AG10803 (cell line): ENCODE measurements around the gene RUNX1.

Experiments used
- DNase-seq: peaks from one replicate; pipeline ENCODE4 v3.0.0; 2010; ENCODE audit warnings: low read depth
- H3K4me3 ChIP-seq: 2 replicates; pipeline ENCODE4 v1.5.1; 2011; ENCODE audit warnings: mild to moderate bottlenecking, low read length, control low read depth
- TF ChIP-seq, protein P1 (sequence below): conservative IDR thresholded peaks from 2 replicates; pipeline ENCODE4 v1.5.1; 2011; ENCODE audit warnings: mild to moderate bottlenecking, low read length, control low read depth, inconsistent platforms

Gene RUNX1

DNA sequence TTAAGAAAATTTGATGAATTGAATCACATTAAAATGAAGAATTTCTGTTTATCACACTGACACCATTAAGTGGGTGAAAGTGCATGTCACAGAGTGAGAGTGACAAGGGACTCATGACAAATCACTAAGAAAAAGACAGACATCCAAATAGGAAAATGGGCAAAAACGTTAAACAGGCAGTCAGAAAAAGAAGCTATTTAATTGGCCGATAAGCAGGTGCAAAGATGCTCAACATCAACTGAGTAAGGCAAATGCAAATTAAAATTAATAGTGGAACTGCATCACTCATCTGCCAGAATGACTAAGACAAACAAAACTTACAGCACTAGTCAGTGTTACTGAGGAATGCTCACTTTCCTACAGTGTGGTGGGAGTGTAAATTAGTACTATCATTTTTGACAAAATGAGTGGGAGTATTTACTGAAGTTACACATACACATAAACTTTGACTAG is 39.2 kb upstream of the RUNX1 start:
- DNase-seq, result no peak
- H3K4me3 ChIP-seq, result no peak overlapping the region
- TF ChIP-seq, protein P1, sequence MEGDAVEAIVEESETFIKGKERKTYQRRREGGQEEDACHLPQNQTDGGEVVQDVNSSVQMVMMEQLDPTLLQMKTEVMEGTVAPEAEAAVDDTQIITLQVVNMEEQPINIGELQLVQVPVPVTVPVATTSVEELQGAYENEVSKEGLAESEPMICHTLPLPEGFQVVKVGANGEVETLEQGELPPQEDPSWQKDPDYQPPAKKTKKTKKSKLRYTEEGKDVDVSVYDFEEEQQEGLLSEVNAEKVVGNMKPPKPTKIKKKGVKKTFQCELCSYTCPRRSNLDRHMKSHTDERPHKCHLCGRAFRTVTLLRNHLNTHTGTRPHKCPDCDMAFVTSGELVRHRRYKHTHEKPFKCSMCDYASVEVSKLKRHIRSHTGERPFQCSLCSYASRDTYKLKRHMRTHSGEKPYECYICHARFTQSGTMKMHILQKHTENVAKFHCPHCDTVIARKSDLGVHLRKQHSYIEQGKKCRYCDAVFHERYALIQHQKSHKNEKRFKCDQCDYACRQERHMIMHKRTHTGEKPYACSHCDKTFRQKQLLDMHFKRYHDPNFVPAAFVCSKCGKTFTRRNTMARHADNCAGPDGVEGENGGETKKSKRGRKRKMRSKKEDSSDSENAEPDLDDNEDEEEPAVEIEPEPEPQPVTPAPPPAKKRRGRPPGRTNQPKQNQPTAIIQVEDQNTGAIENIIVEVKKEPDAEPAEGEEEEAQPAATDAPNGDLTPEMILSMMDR, result no peak

DNA sequence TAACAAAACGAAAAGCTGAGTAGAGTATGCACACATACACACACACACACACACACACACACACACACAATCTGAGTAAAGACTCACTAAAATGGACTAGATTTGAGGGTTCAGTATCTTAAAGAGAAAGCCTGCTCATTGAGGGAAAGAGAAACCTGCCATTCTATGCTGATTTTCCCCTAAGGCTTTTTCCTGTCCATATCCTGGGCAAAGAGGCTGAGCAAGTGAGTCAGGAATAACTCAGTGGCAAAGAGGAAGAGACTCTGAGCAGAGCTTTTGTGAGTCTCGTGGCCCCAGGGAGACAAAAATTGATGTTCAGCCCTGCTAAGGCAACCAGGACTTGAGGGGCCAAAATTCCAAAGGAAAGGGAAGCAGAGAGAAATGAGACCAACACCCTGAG is 37.3 kb upstream of the RUNX1 start:
- TF ChIP-seq, protein P1, result no peak
- no peak overlapping the region for H3K4me3 ChIP-seq
- DNase-seq, result peak; percentile 33

DNA sequence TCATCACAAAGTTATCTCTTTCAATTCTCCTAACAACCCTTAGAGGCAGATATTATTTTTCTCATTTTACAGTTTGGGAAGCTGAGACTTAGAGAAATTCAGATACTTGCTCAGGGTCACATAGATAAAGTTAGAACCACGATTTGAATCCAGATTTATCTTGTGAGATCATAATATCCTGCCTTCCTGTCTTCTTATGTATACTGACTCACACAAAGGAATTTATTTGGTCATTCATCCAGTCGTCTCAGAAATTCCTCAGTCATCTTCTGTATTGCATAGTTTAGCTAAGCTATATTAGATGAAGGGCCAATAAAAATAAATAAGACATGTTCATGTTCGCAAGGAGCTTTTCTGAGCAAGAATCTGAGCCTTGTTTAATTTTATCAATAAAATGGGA is 35.8 kb upstream of the RUNX1 start:
- TF ChIP-seq, protein P1, result no peak
- peak; percentile 91 for DNase-seq
- H3K4me3 ChIP-seq, result no peak overlapping the region

DNA sequence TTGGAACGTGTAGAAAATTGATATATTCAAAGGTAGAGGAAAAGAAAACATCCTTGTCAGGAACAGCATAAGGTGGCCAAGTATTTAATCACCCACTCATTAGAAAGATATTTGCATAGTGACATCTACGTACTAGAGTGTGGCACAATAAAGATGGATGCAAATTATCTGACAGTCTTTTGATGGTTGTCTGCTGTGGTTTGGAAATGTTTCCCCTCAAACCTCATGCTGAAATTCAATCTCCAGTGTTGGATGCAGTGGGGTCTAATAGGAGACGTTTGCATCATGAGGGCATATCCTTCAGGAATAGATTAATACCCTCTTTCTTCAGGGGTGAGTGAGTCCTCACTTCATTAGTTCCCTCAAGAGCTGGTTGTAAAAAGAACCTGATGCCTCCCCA is 34.1 kb upstream of the RUNX1 start:
- DNase-seq, result no peak
- no peak overlapping the region for H3K4me3 ChIP-seq
- TF ChIP-seq, protein P1, result no peak

DNA sequence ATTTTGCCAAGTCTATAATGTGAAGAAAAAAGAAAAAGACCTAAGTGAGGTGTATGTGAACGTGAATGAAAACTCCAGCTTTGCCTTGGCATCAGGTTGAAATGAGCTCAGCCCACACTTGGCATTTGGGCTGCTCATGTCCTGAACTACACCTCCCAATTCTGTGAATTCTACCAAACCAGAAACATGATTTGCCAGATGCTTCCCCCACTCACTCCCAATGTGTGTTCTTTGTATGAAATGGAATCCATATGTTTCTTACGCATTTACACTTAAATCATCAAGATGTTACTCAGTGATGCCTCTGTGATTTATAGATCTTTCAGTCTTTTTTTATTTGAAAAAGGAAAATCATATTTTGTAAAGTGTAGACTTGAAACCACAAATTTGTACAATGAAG is 32.8 kb upstream of the RUNX1 start:
- DNase-seq, result peak; percentile 22
- TF ChIP-seq, protein P1, result no peak

DNA sequence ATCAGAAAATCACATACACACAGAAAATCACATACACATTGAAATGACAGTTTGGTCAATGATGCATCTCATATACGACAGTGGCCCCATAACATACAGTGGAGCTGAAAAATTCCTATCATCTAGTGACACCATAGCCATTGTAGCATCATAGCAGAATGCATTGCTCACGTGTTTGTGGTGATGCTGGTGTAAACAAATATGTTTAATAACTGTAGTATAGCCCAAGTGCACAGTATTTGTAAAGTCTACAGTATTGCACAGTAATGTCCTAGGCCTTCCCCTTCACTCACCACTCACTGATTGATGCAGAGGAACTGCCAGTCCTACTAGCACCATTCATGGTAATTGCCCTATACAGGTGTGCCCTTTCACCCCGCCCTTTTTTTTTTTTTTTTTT is 30.1 kb upstream of the RUNX1 start:
- DNase-seq, result no peak
- TF ChIP-seq, protein P1, result no peak
- H3K4me3 ChIP-seq, result no peak overlapping the region

More for the DNA sequence above, 32.8 kb upstream of the RUNX1 start:
- no peak overlapping the region for H3K4me3 ChIP-seq

DNA sequence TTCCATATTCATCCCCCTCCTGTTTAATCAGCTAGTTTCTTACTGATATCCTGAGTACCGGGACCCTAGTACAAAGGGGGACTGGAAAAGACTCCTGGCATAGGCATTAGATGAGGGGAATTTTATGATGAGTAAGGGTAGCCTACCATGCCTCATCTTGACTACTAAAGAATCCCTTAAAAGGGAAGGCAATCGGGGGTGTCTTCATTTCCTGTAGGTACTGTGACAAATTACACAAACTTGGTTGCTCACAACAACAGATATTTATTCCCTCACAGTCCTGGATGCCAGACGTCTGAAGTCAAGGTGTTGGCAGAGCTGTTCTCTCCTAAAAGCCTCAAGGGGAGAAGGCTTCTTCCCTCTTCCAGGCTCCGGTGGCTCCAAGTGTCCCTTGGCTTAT is 28.9 kb upstream of the RUNX1 start:
- DNase-seq, result no peak

More for the DNA sequence above, 28.9 kb upstream of the RUNX1 start:
- no peak overlapping the region for H3K4me3 ChIP-seq
- TF ChIP-seq, protein P1, result no peak
